GM19023 (cell line): ENCODE results near the gene ZBTB17.
"Not testable (repeated sequence)": the region's sequence is repeated elsewhere in the genome, so short reads cannot be mapped to it uniquely, and the experiment has no call there.

Source experiments
- ATAC-seq: cut with Tn5 transposase; IDR thresholded peaks from one replicate; pipeline ENCODE4 v1.9.1; 2021; ENCODE audit warnings: mild to moderate bottlenecking, moderate library complexity; ENCODE audit not compliant: unreplicated experiment

ZBTB17 gene

DNA sequence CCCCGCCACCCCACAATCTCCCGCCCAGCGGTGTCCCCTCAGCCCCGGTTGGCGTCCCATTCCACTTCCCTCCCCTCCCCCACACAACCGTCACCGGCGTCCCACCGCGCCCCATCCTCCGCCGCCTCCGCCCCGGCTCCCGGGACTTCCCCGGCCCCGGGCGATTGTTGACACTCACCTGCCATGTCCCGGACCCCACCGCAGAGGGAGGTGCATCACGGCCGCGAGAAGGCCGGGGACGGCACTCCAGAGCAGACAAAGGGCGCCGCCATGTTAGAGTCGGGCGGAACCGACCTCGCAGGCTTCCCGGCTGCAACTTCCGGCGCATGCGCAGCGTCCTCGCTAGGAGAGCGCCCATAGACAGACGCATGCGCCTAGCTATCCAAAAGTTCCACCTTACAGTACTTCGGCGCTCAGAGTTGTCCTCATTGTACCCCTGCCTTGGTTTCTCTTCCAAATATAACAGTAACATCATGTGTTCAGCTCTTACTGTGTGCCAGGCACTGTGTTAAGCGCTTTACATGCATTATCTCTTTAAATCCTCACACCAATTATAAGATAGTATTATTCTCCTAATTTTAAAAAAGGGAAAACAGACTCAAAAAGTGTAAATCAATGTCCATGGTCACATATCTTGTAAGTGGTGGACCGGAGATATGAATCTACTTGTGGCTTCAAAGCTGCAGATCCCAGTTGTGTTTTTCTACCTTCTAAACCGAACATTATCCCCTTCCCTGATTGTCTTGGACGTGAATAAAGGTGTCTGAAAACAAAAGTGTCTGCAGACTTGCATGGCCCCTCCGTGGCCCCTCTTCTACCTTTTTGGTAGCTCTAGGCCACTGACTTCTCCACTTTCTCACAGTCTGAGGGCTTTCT, at the start of gene ZBTB17:
Gene ZBTB17, minus strand, starts transcription at position 297 of the 876 bp plus-strand sequence. CDS start 27,606 bp downstream, outside the sequence.
- peak; percentile 77 for ATAC-seq

DNA sequence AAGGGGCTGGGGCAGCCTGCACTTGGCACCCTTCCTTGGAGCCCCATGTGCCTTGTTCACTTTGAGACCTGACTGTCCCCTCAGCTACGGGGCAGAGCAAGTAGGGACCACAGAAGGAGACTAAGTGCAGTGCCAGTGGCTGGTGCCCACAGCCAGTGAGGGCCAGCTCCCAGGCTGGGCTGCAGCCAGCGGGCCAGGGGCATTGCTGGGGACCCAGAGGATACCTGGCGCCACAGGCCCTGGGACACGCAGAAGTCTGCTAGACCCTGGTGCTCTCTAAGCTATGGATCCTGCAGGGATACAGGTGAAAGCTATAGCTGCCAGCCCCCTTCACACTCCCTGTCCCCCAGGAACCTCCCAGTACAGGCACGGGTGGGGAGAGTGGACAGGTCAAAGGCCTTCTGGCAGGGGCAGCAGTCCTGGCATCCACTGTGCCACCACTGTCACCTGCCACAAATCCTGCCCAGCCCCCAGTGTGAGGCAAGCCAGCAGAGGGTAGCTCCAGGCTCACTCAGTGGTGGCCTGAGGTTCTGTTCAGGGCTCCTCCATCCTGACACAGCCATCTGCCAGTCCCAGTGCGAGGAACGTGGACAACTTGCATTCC, 47.3 kb upstream of the ZBTB17 start:
- ATAC-seq, result no peak

DNA sequence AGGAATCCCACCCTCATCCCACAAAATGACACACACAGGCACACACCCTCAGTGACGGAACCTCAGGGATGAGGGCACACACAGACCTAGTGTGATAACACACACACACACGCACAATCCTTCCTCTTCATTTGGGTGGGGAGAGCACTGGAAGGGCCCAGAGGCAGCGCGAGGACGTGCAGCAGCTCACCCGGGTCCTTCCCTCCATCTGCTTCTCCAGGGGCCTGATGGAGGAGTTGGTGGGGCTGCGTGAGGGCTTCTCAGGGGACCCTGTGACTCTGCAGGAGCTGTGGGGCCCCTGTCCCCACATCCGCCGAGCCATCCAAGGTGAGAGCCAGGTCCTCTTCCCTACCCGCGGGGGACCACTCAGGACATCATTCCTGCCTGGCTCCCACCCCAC, 46.5 kb upstream of the ZBTB17 start:
- no peak for ATAC-seq

DNA sequence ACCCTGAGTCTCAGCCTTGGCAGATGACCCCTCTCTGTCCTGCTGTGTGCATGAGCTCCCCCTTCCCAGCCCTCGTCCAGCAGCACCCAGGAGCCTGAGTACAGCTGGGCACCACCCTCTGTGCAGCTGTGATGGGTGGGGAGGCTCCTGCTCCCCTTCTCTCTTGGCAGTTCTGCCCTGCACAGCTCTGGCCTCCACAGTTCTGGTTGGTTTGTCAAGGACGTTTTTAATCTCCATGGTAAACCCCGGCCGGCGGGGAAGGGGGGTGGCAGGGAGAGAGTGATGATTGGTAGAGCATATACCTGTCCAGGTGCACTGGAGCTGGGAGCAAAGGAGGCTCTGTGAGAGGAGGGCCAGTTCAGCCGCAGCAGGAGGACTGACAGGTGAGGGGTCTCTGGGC, 45.8 kb upstream of the ZBTB17 start, which contains the start of gene CLCNKA:
Gene CLCNKA, plus strand, starts transcription at position 356 of the 400 bp plus-strand sequence. CDS start 584 bp downstream, outside the sequence.
- no peak for ATAC-seq

DNA sequence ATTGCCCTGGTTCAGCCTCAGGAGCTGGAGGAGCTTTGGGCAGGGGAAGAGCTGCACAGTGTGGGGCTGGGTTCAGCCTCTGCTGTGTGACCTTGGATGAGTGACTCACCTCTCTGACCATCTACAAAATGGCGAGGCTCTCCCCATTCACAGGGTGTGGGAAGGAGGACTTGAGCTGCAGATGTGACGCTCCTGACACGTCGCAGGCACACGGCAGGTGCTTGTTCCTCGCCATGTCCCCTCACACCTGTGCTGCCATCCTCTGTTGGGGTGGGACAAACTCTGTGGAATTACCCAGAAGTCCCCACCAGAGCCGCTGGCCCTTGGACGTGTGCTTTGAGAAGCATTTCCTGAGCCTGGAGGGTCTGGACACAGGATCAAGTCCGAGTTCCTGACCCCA, 45.0 kb upstream of the ZBTB17 start:
- ATAC-seq, result not testable (repeated sequence)

DNA sequence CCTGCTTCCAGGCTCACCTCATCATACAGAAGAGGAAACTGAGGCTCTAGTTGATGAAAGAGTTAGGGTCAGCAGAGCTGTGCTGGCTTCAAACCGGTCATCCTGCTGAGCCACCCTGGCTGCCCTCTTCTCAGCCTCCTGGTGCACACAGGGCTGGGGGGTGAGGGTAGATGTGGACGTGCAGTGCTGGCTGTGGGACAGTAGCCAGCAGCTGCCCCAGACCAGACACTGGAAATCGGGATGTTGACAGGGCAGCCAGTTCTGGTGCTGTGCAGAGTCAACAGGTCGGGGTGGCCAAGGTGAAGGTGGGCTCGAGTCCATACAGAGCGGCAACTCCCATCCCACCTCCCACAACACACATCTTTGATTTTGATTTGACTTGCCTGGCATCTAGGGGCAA, 44.4 kb upstream of the ZBTB17 start:
- no peak for ATAC-seq

DNA sequence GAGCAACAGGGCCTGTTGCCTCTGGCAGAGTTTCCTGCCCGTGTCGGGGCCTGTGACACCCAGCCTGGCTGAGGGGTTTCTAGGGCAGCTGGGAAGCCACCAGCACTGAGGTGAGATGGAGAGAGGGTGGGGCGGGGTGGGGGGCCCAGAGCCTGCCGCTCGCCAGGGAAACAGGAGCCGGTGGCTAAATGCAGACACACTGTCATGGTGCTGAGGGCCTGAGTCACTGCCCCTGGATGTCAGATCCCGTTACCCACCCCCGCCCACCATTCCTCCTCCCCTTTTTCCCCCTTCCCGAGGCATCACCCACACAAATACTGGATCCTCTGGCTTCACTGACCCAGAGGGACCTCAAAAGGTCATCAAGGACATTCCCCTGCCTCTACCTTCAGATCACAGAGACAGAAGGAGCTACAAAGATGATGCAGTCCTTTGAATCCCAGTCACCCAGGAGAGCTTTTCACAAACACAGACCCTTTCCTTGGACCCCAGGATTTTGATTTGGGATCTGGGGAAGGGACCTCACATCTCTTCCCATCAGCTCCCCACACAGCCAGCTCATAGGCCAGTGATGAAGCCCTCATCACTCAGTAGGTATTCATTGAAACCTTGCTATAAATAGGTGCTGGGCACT, 43.9 kb upstream of the ZBTB17 start:
- ATAC-seq, result no peak

DNA sequence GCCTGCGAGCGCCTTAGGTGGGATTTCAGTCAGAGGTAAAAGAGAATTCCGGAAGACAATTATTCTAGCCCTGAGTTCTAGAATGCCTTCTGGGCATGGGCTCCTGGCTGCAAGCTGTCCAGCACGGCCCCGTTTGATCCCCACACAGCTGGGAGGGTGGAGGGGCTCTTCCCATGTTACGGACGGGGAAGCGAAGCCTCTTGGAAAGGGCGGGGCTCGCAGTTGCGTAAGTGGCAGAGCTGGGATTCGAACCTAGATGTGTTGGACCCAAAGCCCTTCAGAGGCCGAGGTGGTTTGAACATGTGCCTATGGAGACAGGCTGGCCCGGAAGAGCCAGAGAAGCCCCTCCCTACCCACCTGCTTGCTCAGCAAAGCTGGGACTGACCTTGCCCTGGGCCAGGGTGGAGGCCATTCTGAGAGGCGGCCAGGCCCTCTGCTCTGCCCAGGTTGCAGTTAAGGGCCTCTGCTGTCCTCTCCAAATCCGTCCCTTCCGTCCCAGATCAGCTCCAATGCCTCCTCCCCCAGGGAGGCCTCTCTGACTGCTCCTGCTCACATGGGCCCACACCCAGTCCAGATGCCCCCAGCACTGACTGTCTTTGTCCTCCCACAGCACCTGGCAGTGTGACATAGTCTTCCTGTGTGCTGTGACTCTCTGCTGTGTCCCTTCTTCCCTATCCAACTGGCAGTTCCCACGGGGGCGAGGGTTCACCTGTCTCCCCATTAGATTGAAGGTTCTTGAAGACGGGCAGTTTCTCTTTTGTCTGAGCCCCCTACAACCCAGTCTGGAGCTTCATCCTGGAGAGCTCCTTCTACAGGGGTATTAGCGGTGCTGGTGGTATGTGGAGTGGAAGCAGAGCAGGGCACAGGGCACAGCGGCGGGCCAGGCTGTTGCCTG, 43.1 kb upstream of the ZBTB17 start:
- ATAC-seq, result no peak

DNA sequence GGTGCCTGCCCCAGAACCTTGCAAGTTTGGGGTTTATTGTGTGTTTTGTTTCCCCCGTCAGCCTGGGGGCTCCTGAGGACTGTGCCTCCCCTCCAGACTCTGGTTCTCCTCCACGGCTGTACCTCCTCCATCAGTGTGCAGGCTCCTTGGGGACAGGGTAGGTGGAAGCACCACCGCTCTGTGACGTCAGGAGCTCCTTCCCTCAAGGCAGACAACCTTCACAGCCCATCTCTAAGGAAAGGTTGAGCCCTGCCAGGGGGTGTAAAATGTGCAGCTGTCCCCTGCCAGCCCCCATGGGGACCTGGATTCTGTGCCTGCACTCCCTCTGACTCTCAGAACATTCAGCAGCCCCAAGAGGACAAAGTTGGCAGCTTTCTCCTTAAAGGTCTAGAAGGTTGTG, 42.4 kb upstream of the ZBTB17 start:
- no peak for ATAC-seq

DNA sequence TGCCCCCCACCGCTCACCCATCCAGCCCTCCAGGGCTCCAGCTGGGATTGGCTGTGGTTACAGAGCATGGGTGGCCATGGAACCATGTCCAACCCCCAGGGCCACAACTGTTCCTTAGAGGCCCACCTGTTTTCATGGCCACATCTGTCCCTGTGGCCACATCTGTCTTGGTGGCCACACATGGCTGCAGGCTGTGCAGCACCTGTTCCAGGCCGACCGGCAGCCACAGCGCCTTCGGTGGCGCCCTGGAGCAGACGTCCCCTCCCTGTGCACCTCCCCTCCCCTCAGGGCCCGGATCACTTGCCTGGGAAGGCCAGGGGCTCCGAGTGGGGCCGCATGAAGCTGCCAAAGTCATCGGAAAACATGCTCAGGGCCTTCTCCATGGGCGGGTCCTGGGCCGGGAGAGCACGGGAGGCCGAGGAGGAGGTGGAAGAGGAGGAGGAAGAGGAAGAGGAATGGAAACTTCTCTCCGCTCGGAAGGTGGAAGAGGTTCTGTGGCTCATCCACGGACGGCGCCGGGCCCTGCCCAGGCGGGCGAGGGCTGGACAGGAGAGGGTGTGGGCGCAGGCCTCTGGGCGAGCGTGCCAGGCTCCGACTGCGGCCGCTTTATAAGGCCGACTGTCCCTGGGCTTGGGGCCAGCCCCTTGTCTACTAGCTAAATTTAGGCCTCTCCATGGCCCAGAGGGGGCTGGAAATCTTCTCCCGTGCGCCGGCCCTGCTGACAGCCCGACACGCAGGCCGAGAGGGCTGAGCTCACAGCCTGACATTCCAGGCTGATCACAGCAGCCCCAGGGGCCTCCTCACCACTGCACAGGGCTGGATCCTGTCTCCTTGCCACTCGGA, 41.8 kb upstream of the ZBTB17 start, which contains the start of gene HSPB7:
Gene HSPB7, minus strand, starts transcription at position 583 of the 843 bp plus-strand sequence. Its CDS starts 80 bp downstream, at position 503.
- ATAC-seq, result no peak

DNA sequence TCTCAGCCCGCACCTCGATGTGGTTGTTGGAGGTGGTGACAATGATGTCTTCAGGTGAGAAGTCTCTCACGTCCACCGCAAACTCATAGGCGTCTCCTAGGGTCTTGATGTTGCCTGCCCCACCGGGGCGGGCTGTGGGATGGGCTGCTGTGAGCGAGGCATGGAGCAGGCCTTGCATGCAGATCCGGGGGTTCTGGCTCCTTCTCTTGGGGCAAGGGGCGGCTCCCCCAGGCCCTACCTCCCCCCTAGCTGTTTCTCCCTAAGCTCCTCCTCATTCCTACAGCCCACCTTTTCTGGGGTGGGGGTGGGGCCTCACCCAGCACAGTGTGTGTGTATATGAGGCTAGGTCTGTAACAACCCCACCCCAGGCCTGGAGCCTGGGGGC, 41.2 kb upstream of the ZBTB17 start:
- no peak for ATAC-seq

DNA sequence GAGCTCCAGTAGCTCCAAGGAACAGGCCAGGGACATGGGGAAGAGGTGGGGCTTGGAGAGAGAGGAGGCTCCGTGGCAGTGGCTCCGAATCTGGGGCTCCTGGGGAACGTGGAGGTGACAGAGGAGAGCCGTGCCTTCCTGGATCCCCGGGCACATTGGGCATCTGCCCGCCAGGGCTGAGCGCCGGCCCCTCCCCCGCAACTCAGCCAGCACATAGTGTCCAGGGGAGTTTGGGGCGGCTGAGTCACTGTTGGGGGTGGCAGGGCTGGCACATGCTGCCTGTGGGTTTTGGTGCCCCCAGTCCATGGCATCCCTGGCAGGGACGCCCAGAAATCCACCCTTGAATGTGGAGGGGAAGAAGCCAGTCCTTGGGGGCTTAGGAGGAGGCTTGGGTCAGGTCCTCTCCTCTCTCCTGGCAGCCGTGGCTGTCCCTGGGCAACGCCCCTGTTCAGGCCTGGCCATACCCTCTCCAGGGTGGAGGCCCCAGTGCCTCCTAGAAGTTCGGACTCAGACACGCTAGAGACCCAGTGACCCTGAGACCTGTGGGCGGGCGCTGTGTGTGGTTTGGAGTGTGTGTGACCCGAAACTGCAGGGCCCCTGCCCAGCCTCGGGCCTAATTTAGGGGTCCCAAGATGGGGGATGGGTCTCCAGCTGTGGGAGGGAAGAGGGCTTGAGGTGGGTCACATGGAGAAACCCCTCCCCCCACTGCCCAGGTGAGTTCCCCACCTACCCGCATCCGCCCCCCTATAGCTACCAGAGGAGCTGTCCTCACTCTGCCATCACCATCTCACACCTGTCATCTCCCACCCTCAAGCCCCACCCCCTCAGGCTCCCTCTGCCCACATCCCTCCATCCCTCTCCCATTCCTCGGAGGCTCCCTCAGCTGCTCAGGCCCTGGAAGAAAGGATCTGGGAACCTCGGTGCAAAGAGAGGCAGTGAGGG, 40.3 kb upstream of the ZBTB17 start:
- ATAC-seq, result no peak

DNA sequence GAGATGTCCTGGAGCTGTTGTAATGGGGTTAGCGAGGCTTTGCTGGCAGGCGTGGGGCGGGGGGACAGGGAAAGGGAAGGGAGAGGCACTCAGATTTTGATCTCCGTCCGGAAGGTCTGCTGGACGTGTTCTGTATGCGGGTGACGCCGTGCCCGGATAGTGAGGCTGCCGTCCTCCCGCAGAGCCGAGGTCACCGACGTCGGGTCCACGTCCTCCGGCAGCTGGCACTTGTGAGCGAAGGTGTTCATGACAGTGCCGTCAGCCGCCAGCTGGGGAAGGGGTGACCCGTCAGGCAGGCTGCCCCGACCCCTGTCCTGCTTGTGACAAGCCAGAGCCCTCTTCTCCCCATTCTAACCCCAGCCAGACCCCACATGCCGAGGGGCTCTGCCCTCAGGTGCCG, 39.6 kb upstream of the ZBTB17 start:
- no peak for ATAC-seq

DNA sequence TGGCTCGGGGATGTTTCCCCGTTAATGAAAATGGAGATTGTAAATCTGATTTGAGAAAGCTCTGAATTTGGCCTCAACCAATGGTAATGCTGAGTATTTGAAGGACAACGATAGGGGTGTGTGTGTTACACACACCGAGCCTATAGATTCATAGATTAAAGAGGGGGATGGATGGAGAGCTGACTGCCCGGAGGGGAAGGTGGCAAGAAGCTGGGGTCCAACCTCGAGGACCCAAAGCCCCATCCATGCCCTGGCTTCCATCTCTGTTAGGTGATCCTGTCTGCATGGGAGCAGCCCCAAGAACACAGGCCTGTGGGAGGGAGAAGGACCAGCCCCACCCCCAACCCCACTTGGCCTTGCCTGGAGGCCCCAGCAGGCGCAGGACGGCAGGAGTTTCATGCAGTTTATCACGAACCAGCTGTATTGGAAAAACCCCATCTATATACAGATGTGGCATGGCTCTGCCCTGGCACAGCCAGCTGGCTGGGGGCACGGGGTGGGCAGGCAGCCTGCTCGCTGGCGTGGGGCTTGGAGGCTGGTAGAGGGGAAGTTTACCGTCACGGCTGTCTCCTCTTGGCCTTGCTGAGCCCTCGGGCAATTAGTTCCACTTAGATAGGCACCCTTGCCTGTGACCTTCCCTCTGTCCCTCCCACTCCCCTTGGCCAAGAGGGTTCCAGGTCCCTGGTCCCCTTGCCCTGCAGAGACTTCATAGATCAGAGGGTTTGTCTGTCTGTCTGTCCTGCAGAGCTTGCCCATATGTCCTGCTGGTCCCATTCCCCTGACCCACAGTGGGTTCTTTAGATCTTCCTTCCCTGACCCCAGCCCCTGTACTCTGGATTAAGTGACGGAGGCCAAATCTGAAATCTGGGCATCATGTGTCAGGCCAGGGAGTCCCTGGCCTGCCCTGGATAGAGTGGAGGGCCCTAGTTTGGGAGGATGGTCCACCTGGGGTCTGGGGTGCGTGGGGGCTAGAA, 38.9 kb upstream of the ZBTB17 start:
- ATAC-seq, result no peak

DNA sequence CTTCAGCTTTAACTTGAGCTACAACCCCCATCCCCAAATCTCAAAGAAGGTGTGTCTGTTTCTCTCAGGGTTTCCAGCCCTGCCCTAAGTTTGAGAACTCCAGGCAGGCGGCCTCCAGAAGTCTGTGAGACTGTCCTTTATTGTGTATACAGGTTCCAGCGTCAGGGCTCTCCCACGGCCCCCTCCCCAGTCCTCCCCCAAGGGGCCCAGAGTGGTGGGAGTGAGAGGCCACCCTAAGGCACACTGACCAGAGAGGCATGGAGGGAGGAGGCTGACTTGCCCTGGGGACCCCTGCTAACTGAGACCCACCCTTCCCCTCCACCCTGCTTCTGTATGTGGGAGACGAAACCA, 38.0 kb upstream of the ZBTB17 start:
- ATAC-seq, result no peak

DNA sequence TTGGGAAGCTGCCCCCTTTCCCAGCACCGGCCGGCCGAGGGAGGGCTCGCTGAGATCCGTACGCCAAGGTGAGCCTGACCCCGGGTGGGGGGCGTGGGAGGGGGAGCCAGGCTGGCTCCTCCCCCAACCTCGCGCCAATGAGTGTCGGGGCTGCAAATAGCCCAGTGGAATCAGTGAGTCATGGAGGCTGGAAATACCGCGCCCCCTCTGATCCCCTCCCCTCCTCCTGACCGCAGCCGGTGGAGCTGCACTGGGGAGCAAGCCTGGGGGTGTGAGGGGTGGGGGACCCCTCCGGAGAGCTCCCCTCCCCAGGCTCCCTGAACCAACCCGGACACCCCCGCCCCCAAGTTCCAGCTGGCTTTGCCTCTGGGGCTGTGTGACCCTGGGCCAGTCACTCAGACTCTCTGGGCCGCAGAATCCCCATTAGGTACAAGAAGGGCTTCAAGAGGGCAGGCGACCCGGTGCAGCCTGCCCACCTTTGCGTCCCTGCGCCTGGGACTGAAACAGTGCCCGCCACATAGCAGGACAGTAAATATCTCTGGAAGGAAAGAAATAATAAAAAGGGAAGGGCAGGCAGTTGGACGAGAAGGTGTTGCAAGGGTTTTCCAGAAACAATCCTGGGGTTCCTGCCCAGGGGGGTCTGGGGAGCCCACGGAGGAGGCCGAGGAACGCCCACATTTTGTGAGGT, 37.5 kb upstream of the ZBTB17 start:
- no peak for ATAC-seq

DNA sequence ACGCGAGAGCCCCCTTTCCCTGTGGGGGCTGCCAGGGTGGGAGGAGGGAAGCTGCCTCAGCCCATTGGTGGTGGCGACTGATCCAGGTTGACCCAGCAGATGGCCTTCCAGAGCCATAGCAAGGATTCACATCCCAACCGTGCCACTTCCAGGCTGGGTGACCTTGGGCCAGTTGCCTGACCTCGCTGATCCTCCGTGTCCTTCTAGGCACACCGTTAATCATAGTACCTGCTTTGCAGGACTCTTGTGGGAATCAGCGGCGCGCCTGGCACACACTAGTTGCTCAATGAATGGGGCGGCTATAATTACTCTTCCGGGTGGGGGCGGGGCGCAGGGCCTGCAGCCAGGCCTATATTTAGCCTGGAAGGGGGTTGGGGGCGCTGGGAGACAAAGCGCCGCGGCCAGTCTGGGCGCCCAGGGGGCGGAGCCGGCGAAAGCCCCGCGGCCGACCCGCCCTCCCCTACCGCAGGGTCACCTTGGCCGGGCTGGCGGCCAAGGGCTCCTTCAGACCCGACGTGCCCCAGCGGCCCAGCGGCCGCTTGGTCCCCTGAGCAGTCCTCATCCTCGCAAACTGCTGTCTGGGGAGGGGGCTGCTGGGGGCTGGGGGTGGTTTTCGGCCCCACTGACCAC, 36.8 kb upstream of the ZBTB17 start:
- no peak for ATAC-seq
